ENCODE results near the gene DIP2C.

- no peak for TF ChIP-seq EZH2 (IDR thresholded peaks at IDR 0.05; ENCODE audit: borderline replicate concordance, low read depth, low read length, severe bottlenecking)
- TF ChIP-seq CTCF (IDR thresholded peaks at IDR 0.05; ENCODE audit: borderline replicate concordance, extremely low read depth, low read length, poor library complexity, severe bottlenecking): no peak
Measured at GRCh38 chr10:351770-352334, 337.6 kb downstream of the DIP2C start.

Data from DND-41 (cell line).